MM.1S (cell line): ENCODE measurements around the gene SCARB2.

Experiments
- EZH2 ChIP-seq: fragments of 300-600 bp; sonication (generic); optimal IDR thresholded peaks from 2 replicates; pipeline ENCODE3; 2017; ENCODE audit warnings: low read depth, mild to moderate bottlenecking, antibody characterized with exemption, low read length, mixed read lengths
- EZH2phosphoT487 ChIP-seq: fragments of 300-600 bp; sonication (generic); IDR thresholded peaks from 2 replicates; pipeline ENCODE4 v1.6.1; 2018; ENCODE audit warnings: antibody characterized with exemption, low read length
- TF ChIP-seq, protein P1 (sequence below): fragments of 300-600 bp; sonication (generic); IDR thresholded peaks from 2 replicates; pipeline ENCODE4 v1.5.1; 2016; ENCODE audit warnings: antibody characterized with exemption, low read length, mixed read lengths

DNA sequence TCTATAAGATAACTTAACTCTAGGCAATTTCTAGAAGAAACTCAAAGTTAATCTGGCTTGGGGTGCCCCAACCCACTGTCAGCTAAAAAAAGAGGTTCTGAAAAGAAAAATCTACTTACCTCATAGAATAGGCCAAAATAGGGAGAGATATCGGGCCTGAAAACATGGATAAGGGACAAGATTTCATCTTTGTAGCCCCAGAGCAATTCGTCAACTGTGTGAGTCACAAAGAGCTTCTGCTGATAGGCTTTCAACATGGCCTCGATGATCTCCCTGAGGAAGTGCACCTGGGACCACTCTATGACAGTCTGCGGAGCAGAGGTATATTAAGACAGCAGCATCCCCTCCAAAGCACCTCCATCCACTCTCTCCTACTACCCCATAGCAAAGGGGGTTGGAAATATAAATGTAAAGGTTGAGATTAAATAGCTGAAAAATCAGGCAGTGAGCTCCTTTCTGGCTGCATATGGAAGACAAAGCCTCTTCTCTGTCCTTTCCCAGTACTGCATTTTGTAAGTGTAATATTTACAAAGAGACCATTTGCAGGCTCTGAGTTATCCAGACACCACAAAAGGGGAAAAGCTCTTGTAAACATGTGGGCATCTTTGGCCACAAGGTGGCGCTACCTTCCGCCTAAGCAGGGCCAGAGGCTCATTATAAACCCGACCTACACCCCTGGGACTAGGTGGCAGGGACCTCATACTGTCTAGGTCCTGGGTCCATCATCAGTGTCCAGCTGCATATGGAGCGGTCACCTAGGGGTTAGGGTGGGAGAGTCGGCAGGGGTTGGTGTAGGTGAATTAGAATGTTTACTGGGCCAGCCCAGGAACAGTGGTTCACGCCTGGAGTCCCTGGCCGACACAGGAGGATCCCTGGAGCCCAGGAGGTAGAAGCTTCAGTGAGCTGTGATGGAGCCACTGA is 34.0 kb downstream of the SCARB2 start:
- TF ChIP-seq, protein P1, sequence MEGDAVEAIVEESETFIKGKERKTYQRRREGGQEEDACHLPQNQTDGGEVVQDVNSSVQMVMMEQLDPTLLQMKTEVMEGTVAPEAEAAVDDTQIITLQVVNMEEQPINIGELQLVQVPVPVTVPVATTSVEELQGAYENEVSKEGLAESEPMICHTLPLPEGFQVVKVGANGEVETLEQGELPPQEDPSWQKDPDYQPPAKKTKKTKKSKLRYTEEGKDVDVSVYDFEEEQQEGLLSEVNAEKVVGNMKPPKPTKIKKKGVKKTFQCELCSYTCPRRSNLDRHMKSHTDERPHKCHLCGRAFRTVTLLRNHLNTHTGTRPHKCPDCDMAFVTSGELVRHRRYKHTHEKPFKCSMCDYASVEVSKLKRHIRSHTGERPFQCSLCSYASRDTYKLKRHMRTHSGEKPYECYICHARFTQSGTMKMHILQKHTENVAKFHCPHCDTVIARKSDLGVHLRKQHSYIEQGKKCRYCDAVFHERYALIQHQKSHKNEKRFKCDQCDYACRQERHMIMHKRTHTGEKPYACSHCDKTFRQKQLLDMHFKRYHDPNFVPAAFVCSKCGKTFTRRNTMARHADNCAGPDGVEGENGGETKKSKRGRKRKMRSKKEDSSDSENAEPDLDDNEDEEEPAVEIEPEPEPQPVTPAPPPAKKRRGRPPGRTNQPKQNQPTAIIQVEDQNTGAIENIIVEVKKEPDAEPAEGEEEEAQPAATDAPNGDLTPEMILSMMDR: peak; percentile 95
- no peak for TF ChIP-seq EZH2phosphoT487
- no peak for TF ChIP-seq EZH2
